ENCODE data around the gene BARD1.
"Not testable (repeated sequence)": the region's sequence is repeated elsewhere in the genome, so short reads cannot be mapped to it uniquely, and the experiment has no call there.

Gene BARD1

DNA sequence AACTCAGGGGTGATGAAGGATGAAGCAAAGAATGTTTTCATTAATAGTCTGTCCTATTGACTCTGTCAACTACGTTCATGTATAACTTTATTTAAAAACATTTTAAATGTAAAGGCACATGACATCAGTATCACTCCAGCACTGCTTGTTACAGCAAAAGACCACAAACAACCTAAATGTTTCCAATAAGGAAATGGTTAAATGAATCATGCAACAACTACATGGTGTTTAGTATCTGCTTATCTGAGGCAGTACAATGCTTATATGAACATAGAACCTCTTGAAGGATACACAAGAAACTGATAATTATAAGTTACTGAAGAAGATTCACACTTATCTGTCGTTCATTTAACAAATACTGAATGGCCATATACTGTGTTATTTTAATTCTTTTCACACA, 8.4 kb downstream of the BARD1 start:
- TF ChIP-seq, protein P1, sequence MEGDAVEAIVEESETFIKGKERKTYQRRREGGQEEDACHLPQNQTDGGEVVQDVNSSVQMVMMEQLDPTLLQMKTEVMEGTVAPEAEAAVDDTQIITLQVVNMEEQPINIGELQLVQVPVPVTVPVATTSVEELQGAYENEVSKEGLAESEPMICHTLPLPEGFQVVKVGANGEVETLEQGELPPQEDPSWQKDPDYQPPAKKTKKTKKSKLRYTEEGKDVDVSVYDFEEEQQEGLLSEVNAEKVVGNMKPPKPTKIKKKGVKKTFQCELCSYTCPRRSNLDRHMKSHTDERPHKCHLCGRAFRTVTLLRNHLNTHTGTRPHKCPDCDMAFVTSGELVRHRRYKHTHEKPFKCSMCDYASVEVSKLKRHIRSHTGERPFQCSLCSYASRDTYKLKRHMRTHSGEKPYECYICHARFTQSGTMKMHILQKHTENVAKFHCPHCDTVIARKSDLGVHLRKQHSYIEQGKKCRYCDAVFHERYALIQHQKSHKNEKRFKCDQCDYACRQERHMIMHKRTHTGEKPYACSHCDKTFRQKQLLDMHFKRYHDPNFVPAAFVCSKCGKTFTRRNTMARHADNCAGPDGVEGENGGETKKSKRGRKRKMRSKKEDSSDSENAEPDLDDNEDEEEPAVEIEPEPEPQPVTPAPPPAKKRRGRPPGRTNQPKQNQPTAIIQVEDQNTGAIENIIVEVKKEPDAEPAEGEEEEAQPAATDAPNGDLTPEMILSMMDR (IDR thresholded peaks at IDR 0.05; ENCODE audit: insufficient read depth, low read depth, low read length, missing control alignments), result no peak
- no peak overlapping the region for H3K4me3 ChIP-seq (ENCODE audit: low read length)
- DNase-seq (ENCODE audit: low read depth), result peak; percentile 3

DNA sequence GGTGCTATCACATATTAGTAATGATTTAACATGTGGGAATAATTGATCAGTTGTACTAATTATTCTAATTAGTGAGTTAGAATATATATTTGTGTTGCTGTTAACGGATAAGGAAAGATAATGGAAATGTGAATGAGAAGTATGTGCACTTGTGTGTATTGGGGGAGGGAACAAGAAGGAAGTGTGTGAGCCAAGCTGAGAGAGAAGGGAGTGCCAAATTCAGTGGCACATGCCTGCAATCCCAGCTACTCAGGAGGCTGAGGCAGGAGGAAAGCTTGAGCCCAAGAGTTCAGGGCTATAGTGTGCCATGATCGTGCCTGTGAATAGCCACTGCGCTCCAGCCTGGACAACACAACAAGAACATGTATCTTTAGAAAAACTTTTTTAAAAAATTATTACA, 9.3 kb downstream of the BARD1 start:
- TF ChIP-seq, protein P1 (IDR thresholded peaks at IDR 0.05; ENCODE audit: insufficient read depth, low read depth, low read length, missing control alignments), result no peak
- DNase-seq (ENCODE audit: low read depth), result no peak
- no peak overlapping the region for H3K4me3 ChIP-seq (ENCODE audit: low read length)

DNA sequence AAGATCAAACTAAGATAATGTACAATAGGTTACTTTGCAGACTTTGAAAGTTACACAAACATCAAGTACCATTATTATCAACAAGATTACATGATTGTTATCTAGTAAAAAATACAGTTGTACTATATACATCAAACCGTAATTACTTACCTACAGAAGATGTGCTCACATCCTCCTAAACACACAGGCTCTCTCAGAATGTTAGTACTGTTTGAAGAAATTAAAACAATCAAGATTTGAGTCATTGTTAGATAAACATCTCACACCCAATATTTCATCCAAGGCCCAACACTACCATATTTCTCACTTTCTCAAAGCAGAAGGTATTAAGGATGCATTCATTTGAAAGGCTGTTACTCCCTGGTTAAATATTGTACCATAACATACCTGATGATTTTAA, 12.6 kb downstream of the BARD1 start:
- H3K4me3 ChIP-seq (ENCODE audit: low read length), result no peak overlapping the region
- TF ChIP-seq, protein P1 (IDR thresholded peaks at IDR 0.05; ENCODE audit: insufficient read depth, low read depth, low read length, missing control alignments), result no peak
- peak; percentile 7 for DNase-seq (ENCODE audit: low read depth)

DNA sequence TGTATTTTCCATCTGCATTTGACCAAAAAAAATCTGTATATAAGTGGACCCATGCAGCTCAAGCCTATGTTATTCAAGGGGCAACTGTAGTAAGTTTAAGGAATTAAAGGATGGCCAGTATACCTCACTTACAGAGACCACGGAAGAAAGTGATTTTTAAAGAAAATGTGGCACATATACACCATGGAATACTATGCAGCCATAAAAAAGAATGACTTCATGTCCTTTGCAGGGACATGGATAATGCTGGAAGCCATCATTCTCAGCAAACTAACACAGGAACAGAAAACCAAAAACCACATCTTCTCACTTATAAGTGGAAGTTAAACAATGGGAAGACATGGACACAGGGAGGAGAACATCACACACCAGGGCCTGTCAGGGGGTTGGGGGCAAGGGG, 26.3 kb downstream of the BARD1 start:
- DNase-seq (ENCODE audit: low read depth); H3K4me3 ChIP-seq (ENCODE audit: low read length): not testable (repeated sequence)

DNA sequence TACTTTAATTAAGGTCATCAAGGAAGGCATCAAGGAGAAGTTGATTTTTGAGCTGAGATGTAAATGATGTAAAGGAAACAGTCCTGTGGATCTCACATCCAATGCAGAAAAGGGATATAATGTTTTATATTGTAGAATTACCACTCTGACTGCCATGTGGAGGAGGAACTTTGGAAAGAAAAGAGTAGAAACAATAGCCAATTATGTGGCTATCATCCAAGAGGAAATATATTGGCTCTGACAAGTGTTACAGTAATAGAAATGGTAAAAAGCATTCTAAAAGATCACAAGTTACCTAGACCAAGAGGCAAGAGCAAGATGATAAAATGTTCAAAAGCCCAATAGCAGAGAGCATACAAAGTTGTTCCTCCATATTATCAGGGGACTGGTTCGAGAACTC, 26.8 kb downstream of the BARD1 start:
- no peak overlapping the region for H3K4me3 ChIP-seq (ENCODE audit: low read length)
- no peak for DNase-seq (ENCODE audit: low read depth)
- TF ChIP-seq, protein P1 (IDR thresholded peaks at IDR 0.05; ENCODE audit: insufficient read depth, low read depth, low read length, missing control alignments), result no peak

DNA sequence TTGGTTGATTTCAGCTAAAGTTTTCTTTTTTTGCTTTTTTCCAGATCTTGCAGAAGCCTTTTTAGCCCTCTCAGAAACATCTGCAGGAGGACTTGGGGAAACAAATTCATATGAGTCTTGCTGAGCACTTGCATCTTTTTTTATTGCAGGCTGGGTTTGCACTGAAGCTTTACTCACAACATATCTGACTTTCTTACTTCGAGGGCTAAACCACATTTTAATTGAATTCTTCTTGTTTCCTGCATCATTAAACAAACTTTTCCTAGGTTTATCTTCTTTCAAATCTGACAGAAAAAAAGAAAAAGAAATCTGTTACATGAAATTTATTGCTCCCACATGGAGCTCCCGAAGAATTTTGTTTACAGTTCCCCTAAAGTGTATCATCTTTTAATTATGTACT, 28.3 kb downstream of the BARD1 start:
- DNase-seq (ENCODE audit: low read depth), result no peak
- TF ChIP-seq, protein P1 (IDR thresholded peaks at IDR 0.05; ENCODE audit: insufficient read depth, low read depth, low read length, missing control alignments), result no peak

DNA sequence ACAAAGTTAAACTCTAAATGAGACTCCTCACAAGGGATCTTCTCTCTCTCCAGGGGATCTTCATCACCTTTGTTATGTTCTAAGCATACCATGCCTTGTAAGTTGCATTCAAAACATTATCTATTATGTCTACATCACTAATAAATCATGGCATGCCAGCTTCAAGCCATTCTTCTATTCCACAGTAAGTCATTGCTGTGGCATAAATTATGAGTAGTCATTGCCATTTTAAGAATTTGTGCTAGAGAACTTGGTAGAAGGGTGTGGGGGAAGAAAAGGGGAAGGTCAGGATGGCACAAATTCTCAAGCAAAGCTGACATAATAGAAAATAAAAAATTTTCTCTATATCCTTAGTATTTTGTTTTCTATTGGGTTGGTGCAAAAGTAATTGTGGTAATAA, 33.5 kb downstream of the BARD1 start:
- DNase-seq (ENCODE audit: low read depth), result no peak
- TF ChIP-seq, protein P1 (IDR thresholded peaks at IDR 0.05; ENCODE audit: insufficient read depth, low read depth, low read length, missing control alignments), result no peak
- H3K4me3 ChIP-seq (ENCODE audit: low read length), result no peak overlapping the region

More for the DNA sequence above, 28.3 kb downstream of the BARD1 start:
- no peak overlapping the region for H3K4me3 ChIP-seq (ENCODE audit: low read length)

DNA sequence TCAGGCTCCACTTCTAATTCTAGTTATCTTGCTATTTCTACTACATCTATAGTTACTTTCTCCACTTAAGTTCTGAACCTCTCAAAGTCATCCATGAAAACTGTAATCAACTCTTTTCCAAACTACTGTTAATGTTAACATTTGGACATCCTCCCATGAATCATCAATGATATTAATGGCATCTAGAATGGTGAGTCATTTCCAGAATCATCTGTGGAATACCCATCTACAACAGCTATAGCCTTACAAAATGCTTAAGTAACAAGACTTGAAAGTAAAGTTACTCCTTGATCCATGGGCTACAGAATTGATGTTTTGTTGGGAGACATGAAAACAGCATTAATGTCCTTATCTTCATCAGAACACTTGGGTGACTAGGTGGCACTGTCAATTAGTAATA, 35.4 kb downstream of the BARD1 start:
- TF ChIP-seq, protein P1 (IDR thresholded peaks at IDR 0.05; ENCODE audit: insufficient read depth, low read depth, low read length, missing control alignments), result no peak
- no peak overlapping the region for H3K4me3 ChIP-seq (ENCODE audit: low read length)
- peak; percentile 60 for DNase-seq (ENCODE audit: low read depth)

Data from epithelial cell of esophagus (primary cell).